PC-3 (cell line): ENCODE measurements around the gene LSP1. TPM values are rescaled to one million over a fixed set of nuclear protein-coding genes. Genes with fewer than 3 reads are reported as not detected.

Source experiments
- ATAC-seq: fragments of 200-7000 bp; cut with Tn5 transposase; 2 replicates; pipeline ENCODE4 v1.9.1; 2020; ENCODE audit warnings: mild to moderate bottlenecking, moderate library complexity
- BruUV-seq: library from RNA; stranded (reverse); fragments of 400-500 nt; replicated peaks from 2 replicates; lab custom pipeline; 2021; lab: Mats Ljungman, UMichigan
- CTCF ChIA-PET: fragments of 300-600 bp; sonication (Branson Sonifier 250); formaldehyde crosslinking; loops from one replicate; lab custom pipeline; 2022; ENCODE audit warnings: antibody characterized with exemption; lab: Charles Lee
- POLR2A ChIA-PET: fragments of 300-600 bp; sonication (Branson Sonifier 250); formaldehyde crosslinking; loops from one replicate; lab custom pipeline; 2022; ENCODE audit warnings: antibody characterized with exemption; ENCODE audit not compliant: unreplicated experiment; lab: Charles Lee
- DNase-seq: peaks from one replicate; pipeline ENCODE4 v3.0.0-alpha.2; 2015
- H2AFZ ChIP-seq: fragments of 300-600 bp; sonication (generic); 2 replicates; pipeline ENCODE4 v1.6.0; 2016; ENCODE audit warnings: antibody characterized with exemption, low read length
- H3F3A ChIP-seq: fragments of 300-600 bp; sonication (generic); one replicate; pipeline ENCODE4 v1.6.0; 2017; ENCODE audit warnings: antibody characterized with exemption, low read length, control low read depth, mild to moderate bottlenecking; ENCODE audit not compliant: unreplicated experiment
- H3K27ac ChIP-seq: fragments of 300-600 bp; sonication (generic); 2 replicates; pipeline ENCODE4 v1.5.1; 2016; ENCODE audit warnings: mild to moderate bottlenecking, low read length
- H3K27me3 ChIP-seq: fragments of 300-600 bp; sonication (generic); 2 replicates; pipeline ENCODE4 v1.6.1; 2016; ENCODE audit warnings: low read length, mixed read lengths
- H3K36me3 ChIP-seq: fragments of 300-600 bp; sonication (generic); 2 replicates; pipeline ENCODE4 v1.6.1; 2016; ENCODE audit warnings: low read depth, mixed run types, low read length, mixed read lengths
- H3K4me1 ChIP-seq: fragments of 300-600 bp; sonication (generic); 2 replicates; pipeline ENCODE4 v1.5.1; 2016; ENCODE audit warnings: low read length; ENCODE audit not compliant: insufficient read depth
- H3K4me2 ChIP-seq: fragments of 300-600 bp; sonication (generic); 2 replicates; pipeline ENCODE4 v1.6.0; 2016; ENCODE audit warnings: low read length
- H3K4me3 ChIP-seq: fragments of 300-600 bp; sonication (generic); 2 replicates; pipeline ENCODE4 v1.5.1; 2016; ENCODE audit warnings: mild to moderate bottlenecking, low read length, mixed read lengths
- H3K79me2 ChIP-seq: fragments of 300-600 bp; sonication (generic); 2 replicates; pipeline ENCODE4 v1.6.1; 2017; ENCODE audit warnings: low read length, mixed read lengths
- H3K9ac ChIP-seq: fragments of 300-600 bp; sonication (generic); 2 replicates; pipeline ENCODE4 v1.6.0; 2016; ENCODE audit warnings: mild to moderate bottlenecking, low read length
- H3K9me2 ChIP-seq: fragments of 300-600 bp; sonication (generic); replicated peaks from 2 replicates; pipeline ENCODE4 v1.6.1; 2016; ENCODE audit warnings: mixed run types, low read length, mixed read lengths
- H3K9me3 ChIP-seq: fragments of 300-600 bp; sonication (generic); 2 replicates; pipeline ENCODE4 v1.6.1; 2016; ENCODE audit warnings: low read length, mixed read lengths
- H4K20me1 ChIP-seq: fragments of 300-600 bp; sonication (generic); 2 replicates; pipeline ENCODE4 v1.6.1; 2016; ENCODE audit warnings: low read length, mixed read lengths
- CTCF ChIP-seq: fragments of 300-600 bp; sonication (generic); conservative IDR thresholded peaks from 2 replicates; pipeline ENCODE4 v1.5.1; 2017; ENCODE audit warnings: antibody characterized with exemption, low read depth, mild to moderate bottlenecking, low read length
- EZH2 ChIP-seq: fragments of 300-600 bp; sonication (generic); IDR thresholded peaks from one replicate; pipeline ENCODE4 v1.6.1; 2017; ENCODE audit warnings: antibody characterized with exemption, mild to moderate bottlenecking, low read length; ENCODE audit not compliant: unreplicated experiment
- EZH2phosphoT487 ChIP-seq: fragments of 300-600 bp; sonication (generic); IDR thresholded peaks from 2 replicates; pipeline ENCODE4 v1.6.1; 2018; ENCODE audit warnings: mild to moderate bottlenecking, antibody characterized with exemption, low read length, borderline replicate concordance
- intact Hi-C: fragments of 100-400 bp; cut with micrococcal nuclease; formaldehyde crosslinking; loops from 2 replicates; pipeline ENCODE4 v1.9.0; 2023
- total RNA-seq: library from RNA; depleted of rRNA; stranded (reverse); fragments of >200 nt; gene quantifications from 2 replicates; pipeline ENCODE4 v1.2.3, GENCODE V29; 2014

LSP1 gene
- total RNA-seq, 1 experiment from 2014 or later, result not detected

- Histone ChIP-seq H3K27ac (no peak overlapping the region), H3F3A (no peaks in the 10 kb centered on the region), H3K4me3 (no peak overlapping the region), H2AFZ (no peak overlapping the region), H3K9me3 (no peaks in the 10 kb centered on the region), H3K9ac (no peak overlapping the region), H3K27me3 (no peaks in the 10 kb centered on the region), H3K79me2 (no peaks in the 10 kb centered on the region), H3K36me3 (no peaks in the 10 kb centered on the region), H3K4me1 (no peaks in the 10 kb centered on the region), H3K4me2 (no peak overlapping the region), H3K9me2 (no peaks in the 10 kb centered on the region), H4K20me1 (no peaks in the 10 kb centered on the region)
- ChIA-PET CTCF (no interaction called here), POLR2A (no interaction called here)
- DNase-seq (no peak), ATAC-seq (no peak)
- no peak for TF ChIP-seq EZH2phosphoT487
- no peak for TF ChIP-seq CTCF
- no peak for TF ChIP-seq EZH2
- intact Hi-C loops, result no loop called here
- BruUV-seq, result no TSS peak
Measured at GRCh38 chr11:1814691-1815090, 38.2 kb upstream of the LSP1 start.

GRCh38 chr11:1815311-1815710 is 37.6 kb upstream of the LSP1 start:
- Histone ChIP-seq H3F3A (no peaks in the 10 kb centered on the region), H3K4me2 (no peak overlapping the region), H3K9me3 (no peaks in the 10 kb centered on the region), H3K9me2 (no peaks in the 10 kb centered on the region), H3K36me3 (no peaks in the 10 kb centered on the region), H3K79me2 (no peaks in the 10 kb centered on the region), H3K27ac (no peak overlapping the region), H4K20me1 (no peaks in the 10 kb centered on the region), H2AFZ (no peak overlapping the region), H3K27me3 (no peaks in the 10 kb centered on the region), H3K9ac (no peak overlapping the region), H3K4me1 (no peaks in the 10 kb centered on the region), H3K4me3 (no peak overlapping the region)
- no TSS peak for BruUV-seq
- TF ChIP-seq CTCF (no peak), EZH2 (no peak), EZH2phosphoT487 (no peak)
- DNase-seq, result no peak
- ATAC-seq, result no peak
- CTCF ChIA-PET, result no interaction called here
- intact Hi-C loops, result no loop called here
- POLR2A ChIA-PET, result no interaction called here

- intact Hi-C loops, result no loop called here
- no peak overlapping the region for H3K4me3 ChIP-seq
- ATAC-seq, result no peak
- no peaks in the 10 kb centered on the region for H3K9me2 ChIP-seq
- no peak overlapping the region for H3K27ac ChIP-seq
- H4K20me1 ChIP-seq, result no peaks in the 10 kb centered on the region
- H2AFZ ChIP-seq, result no peak overlapping the region
- no peak overlapping the region for H3K4me2 ChIP-seq
- no peaks in the 10 kb centered on the region for H3K27me3 ChIP-seq
- DNase-seq, result no peak
- H3K36me3 ChIP-seq, result no peaks in the 10 kb centered on the region
- no peak overlapping the region for H3K9ac ChIP-seq
- CTCF ChIA-PET, result no interaction called here
- no peaks in the 10 kb centered on the region for H3K79me2 ChIP-seq
- H3K9me3 ChIP-seq, result no peaks in the 10 kb centered on the region
- POLR2A ChIA-PET, result no interaction called here
- TF ChIP-seq CTCF (no peak), EZH2phosphoT487 (no peak), EZH2 (no peak)
- BruUV-seq, result no TSS peak
- no peaks in the 10 kb centered on the region for H3K4me1 ChIP-seq
- H3F3A ChIP-seq, result no peaks in the 10 kb centered on the region
Measured at GRCh38 chr11:1815751-1816150, 37.1 kb upstream of the LSP1 start.
